HG03354 (cell line): ENCODE results near the gene TBX1.
"Not testable (repeated sequence)": the region's sequence is repeated elsewhere in the genome, so short reads cannot be mapped to it uniquely, and the experiment has no call there.

Source experiments
- ATAC-seq: cut with Tn5 transposase; IDR thresholded peaks from one replicate; pipeline ENCODE4 v1.9.1; 2021; ENCODE audit warnings: mild to moderate bottlenecking; ENCODE audit not compliant: unreplicated experiment, poor library complexity, severe bottlenecking

The TBX1 gene

GRCh38 chr22:19722178-19722981, 38.2 kb upstream of the TBX1 start:
- ATAC-seq, result no peak

GRCh38 chr22:19722982-19723231, 37.7 kb upstream of the TBX1 start:
- no peak for ATAC-seq

GRCh38 chr22:19723232-19723982, 37.2 kb upstream of the TBX1 start, which contains the start of gene GP1BB:
Gene GP1BB (plus strand): TSS chr22:19723539. CDS start chr22:19723570, 31 bp downstream.
- no peak for ATAC-seq

- no peak for ATAC-seq
These were observed 36.4 kb upstream of the TBX1 start for GRCh38 chr22:19723983-19724827.

- no peak for ATAC-seq
These were observed 35.5 kb upstream of the TBX1 start for GRCh38 chr22:19724927-19725661.

- not testable (repeated sequence) for ATAC-seq
These were observed 34.4 kb upstream of the TBX1 start for GRCh38 chr22:19726064-19726788.

GRCh38 chr22:19727310-19728150, 33.0 kb upstream of the TBX1 start:
- no peak for ATAC-seq

- no peak for ATAC-seq
These were observed 32.3 kb upstream of the TBX1 start for GRCh38 chr22:19728271-19728670.

- no peak for ATAC-seq
These were observed 31.7 kb upstream of the TBX1 start for GRCh38 chr22:19728836-19729235.

GRCh38 chr22:19729507-19729906, 31.1 kb upstream of the TBX1 start:
- no peak for ATAC-seq

- ATAC-seq, result no peak
These were observed 30.4 kb upstream of the TBX1 start for GRCh38 chr22:19730198-19730597.

GRCh38 chr22:19730655-19731360, 29.8 kb upstream of the TBX1 start:
- ATAC-seq, result no peak

GRCh38 chr22:19731361-19732135, 29.0 kb upstream of the TBX1 start:
- no peak for ATAC-seq

- ATAC-seq, result no peak
These were observed 28.0 kb upstream of the TBX1 start for GRCh38 chr22:19732403-19733113.

GRCh38 chr22:19733755-19734154, 26.8 kb upstream of the TBX1 start:
- no peak for ATAC-seq

- no peak for ATAC-seq
These were observed 26.4 kb upstream of the TBX1 start for GRCh38 chr22:19734163-19734562.
